Measurements from ENCODE around the gene ZNF853.

ZNF853 gene

GRCh38 chr7:6651851-6652445 is 36.5 kb downstream of the ZNF853 start:
- H3K4me1 ChIP-seq (ENCODE audit: insufficient read depth, low read length) = no peaks in the 10 kb centered on the region
- no peaks in the 10 kb centered on the region for H3K27me3 ChIP-seq (ENCODE audit: insufficient read depth, low read length, poor library complexity)
- no peak overlapping the region for H2AFZ ChIP-seq (ENCODE audit: low read depth, low read length)
- no peak overlapping the region for H3K27ac ChIP-seq (ENCODE audit: low read length)
- TF ChIP-seq CTCF (IDR thresholded peaks at IDR 0.05; ENCODE audit: borderline replicate concordance, extremely low read depth, low read length, poor library complexity, severe bottlenecking) (no peak), EZH2 (IDR thresholded peaks at IDR 0.05; ENCODE audit: borderline replicate concordance, low read depth, low read length, severe bottlenecking) (no peak)
- H3K79me2 ChIP-seq (ENCODE audit: insufficient read depth, low read length) = peaks cover 27% of the 10 kb centered on the region
- ATAC-seq (ENCODE audit: insufficient read depth, low read depth) = no peak
- H3K4me3 ChIP-seq (ENCODE audit: low read depth in 1 of 2, low read length in 2 of 2) = no peak overlapping the region
- peaks cover 7% of the 10 kb centered on the region for H3K9me3 ChIP-seq (ENCODE audit: insufficient read depth, low read length, severe bottlenecking)
- no peak overlapping the region for H3K9ac ChIP-seq (ENCODE audit: low read depth, low read length)
- no peak overlapping the region for H3K4me2 ChIP-seq (ENCODE audit: insufficient read depth, low read length)
- peaks cover 72% of the 10 kb centered on the region for H3K36me3 ChIP-seq (ENCODE audit: insufficient read depth, low read length)
- H4K20me1 ChIP-seq (ENCODE audit: insufficient read depth, low read length) = peaks cover 52% of the 10 kb centered on the region
- DNase-seq = no peak

- Histone ChIP-seq H3K27ac (ENCODE audit: low read length) (no peak overlapping the region), H3K4me2 (ENCODE audit: insufficient read depth, low read length) (no peak overlapping the region), H3K9ac (ENCODE audit: low read depth, low read length) (no peak overlapping the region), H4K20me1 (ENCODE audit: insufficient read depth, low read length) (peaks cover 47% of the 10 kb centered on the region), H3K79me2 (ENCODE audit: insufficient read depth, low read length) (peaks cover 21% of the 10 kb centered on the region), H2AFZ (ENCODE audit: low read depth, low read length) (no peak overlapping the region), H3K4me1 (ENCODE audit: insufficient read depth, low read length) (no peaks in the 10 kb centered on the region), H3K36me3 (ENCODE audit: insufficient read depth, low read length) (peaks cover 66% of the 10 kb centered on the region), H3K9me3 (ENCODE audit: insufficient read depth, low read length, severe bottlenecking) (peaks cover 7% of the 10 kb centered on the region), H3K4me3 (ENCODE audit: low read depth in 1 of 2, low read length in 2 of 2) (no peak overlapping the region), H3K27me3 (ENCODE audit: insufficient read depth, low read length, poor library complexity) (no peaks in the 10 kb centered on the region)
- TF ChIP-seq CTCF (IDR thresholded peaks at IDR 0.05; ENCODE audit: borderline replicate concordance, extremely low read depth, low read length, poor library complexity, severe bottlenecking) (no peak), EZH2 (IDR thresholded peaks at IDR 0.05; ENCODE audit: borderline replicate concordance, low read depth, low read length, severe bottlenecking) (no peak)
- DNase-seq (no peak), ATAC-seq (ENCODE audit: insufficient read depth, low read depth) (no peak)
These were observed 37.1 kb downstream of the ZNF853 start for GRCh38 chr7:6652446-6653011.

GRCh38 chr7:6653071-6654003 is 37.9 kb downstream of the ZNF853 start:
- DNase-seq (no peak), ATAC-seq (ENCODE audit: insufficient read depth, low read depth) (no peak)
- Histone ChIP-seq H3K9me3 (ENCODE audit: insufficient read depth, low read length, severe bottlenecking) (peaks cover 7% of the 10 kb centered on the region), H3K79me2 (ENCODE audit: insufficient read depth, low read length) (peaks cover 13% of the 10 kb centered on the region), H3K4me2 (ENCODE audit: insufficient read depth, low read length) (no peak overlapping the region), H3K9ac (ENCODE audit: low read depth, low read length) (no peak overlapping the region), H3K27ac (ENCODE audit: low read length) (no peak overlapping the region), H4K20me1 (ENCODE audit: insufficient read depth, low read length) (peaks cover 39% of the 10 kb centered on the region), H3K36me3 (ENCODE audit: insufficient read depth, low read length) (peaks cover 58% of the 10 kb centered on the region), H3K27me3 (ENCODE audit: insufficient read depth, low read length, poor library complexity) (no peaks in the 10 kb centered on the region), H2AFZ (ENCODE audit: low read depth, low read length) (no peak overlapping the region), H3K4me3 (ENCODE audit: low read depth in 1 of 2, low read length in 2 of 2) (no peak overlapping the region), H3K4me1 (ENCODE audit: insufficient read depth, low read length) (no peaks in the 10 kb centered on the region)
- TF ChIP-seq EZH2 (IDR thresholded peaks at IDR 0.05; ENCODE audit: borderline replicate concordance, low read depth, low read length, severe bottlenecking) (no peak), CTCF (IDR thresholded peaks at IDR 0.05; ENCODE audit: borderline replicate concordance, extremely low read depth, low read length, poor library complexity, severe bottlenecking) (no peak)

Measured in DND-41 (cell line).